Tongue (tissue), 2 donors: ENCODE measurements around the gene ZNF609. TPM values are rescaled to one million over a fixed set of nuclear protein-coding genes. Genes with fewer than 3 reads are reported as not detected.

Source experiments
- DNase-seq: peaks from one replicate; pipeline ENCODE4 v3.0.0-alpha.2; 2015
- total RNA-seq: library from RNA; depleted of rRNA; stranded (reverse); fragments of >200 nt; gene quantifications from one replicate; pipeline ENCODE4 v1.2.3, GENCODE V29; 2014

ZNF609 gene, protein sequence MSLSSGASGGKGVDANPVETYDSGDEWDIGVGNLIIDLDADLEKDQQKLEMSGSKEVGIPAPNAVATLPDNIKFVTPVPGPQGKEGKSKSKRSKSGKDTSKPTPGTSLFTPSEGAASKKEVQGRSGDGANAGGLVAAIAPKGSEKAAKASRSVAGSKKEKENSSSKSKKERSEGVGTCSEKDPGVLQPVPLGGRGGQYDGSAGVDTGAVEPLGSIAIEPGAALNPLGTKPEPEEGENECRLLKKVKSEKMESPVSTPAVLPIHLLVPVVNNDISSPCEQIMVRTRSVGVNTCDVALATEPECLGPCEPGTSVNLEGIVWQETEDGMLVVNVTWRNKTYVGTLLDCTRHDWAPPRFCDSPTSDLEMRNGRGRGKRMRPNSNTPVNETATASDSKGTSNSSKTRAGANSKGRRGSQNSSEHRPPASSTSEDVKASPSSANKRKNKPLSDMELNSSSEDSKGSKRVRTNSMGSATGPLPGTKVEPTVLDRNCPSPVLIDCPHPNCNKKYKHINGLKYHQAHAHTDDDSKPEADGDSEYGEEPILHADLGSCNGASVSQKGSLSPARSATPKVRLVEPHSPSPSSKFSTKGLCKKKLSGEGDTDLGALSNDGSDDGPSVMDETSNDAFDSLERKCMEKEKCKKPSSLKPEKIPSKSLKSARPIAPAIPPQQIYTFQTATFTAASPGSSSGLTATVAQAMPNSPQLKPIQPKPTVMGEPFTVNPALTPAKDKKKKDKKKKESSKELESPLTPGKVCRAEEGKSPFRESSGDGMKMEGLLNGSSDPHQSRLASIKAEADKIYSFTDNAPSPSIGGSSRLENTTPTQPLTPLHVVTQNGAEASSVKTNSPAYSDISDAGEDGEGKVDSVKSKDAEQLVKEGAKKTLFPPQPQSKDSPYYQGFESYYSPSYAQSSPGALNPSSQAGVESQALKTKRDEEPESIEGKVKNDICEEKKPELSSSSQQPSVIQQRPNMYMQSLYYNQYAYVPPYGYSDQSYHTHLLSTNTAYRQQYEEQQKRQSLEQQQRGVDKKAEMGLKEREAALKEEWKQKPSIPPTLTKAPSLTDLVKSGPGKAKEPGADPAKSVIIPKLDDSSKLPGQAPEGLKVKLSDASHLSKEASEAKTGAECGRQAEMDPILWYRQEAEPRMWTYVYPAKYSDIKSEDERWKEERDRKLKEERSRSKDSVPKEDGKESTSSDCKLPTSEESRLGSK (N-terminal part only)
- 19.6 TPM for total RNA-seq

GRCh38 chr15:64460206-64460723 is at the start of gene ZNF609:
TSS of gene ZNF609 (plus strand) at chr15:64460578. CDS start at chr15:64499420, 38,842 bp downstream.
- peak; percentile 98 for DNase-seq

DNA sequence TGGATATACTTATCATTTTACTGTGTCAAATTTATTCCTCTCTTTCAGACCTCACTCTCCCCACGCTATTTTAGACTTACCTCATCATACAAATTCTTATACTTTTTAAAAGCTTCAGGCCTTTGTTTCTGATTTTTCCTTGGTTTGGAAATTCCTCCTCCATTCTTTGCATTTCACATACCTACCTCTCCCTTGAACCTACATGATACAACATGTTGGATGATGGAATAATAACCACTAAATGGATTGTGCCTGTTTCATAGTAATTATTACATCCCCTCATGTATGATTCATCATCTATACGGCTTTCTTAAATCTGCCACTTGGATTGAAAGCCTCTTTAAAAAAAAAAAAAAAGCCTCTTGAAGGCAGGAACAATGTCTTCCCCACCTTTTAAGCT is 48.2 kb upstream of the ZNF609 start:
- no peak for DNase-seq

DNA sequence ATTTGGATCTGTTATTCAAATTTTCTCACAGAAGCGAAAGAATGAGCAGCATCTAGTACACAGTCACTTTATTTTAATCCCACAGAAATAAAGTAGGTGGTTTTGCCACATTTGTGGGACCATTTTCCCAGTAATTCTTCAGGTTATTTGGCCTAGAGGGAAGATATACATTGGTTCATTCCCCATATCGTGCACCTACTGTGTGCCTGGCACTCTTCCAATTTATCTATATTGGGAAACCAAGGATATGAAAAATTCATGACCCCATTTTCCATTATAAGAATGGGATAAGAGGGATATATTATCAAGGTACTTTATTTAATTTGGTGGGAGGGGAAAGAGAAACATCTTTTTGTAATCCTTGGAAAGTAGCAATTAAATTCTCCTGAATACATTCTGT is 37.7 kb upstream of the ZNF609 start:
- no peak for DNase-seq

DNA sequence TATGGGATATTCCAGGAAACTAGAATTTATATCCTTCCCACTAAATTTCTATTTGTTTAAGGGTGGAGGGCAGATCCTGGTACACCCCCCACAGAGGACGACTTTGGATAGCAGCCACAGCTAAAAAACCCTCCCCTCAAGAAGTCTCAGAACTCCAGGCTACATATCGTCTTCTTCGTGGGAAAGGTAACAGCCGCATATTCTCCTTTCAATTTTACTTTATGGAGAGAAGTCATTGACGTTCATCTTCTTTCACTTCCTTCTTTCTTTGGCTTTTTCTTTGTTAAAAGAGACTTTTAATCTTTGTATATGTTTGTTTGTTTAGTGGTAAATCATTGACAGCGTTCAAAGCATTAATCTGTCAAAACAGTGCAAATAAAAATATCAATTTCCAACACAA is 36.4 kb upstream of the ZNF609 start:
- DNase-seq: no peak

GRCh38 chr15:64425221-64425620 is 35.2 kb upstream of the ZNF609 start:
- no peak for DNase-seq

GRCh38 chr15:64426845-64427465 is 33.4 kb upstream of the ZNF609 start:
- peak; percentile 63 for DNase-seq

- no peak for DNase-seq
Measured at GRCh38 chr15:64429448-64429847, 30.9 kb upstream of the ZNF609 start.

- DNase-seq: peak; percentile 73
Measured at GRCh38 chr15:64430000-64430735, 30.2 kb upstream of the ZNF609 start.

- DNase-seq: no peak
Measured at GRCh38 chr15:64437982-64438381, 22.4 kb upstream of the ZNF609 start.

DNA sequence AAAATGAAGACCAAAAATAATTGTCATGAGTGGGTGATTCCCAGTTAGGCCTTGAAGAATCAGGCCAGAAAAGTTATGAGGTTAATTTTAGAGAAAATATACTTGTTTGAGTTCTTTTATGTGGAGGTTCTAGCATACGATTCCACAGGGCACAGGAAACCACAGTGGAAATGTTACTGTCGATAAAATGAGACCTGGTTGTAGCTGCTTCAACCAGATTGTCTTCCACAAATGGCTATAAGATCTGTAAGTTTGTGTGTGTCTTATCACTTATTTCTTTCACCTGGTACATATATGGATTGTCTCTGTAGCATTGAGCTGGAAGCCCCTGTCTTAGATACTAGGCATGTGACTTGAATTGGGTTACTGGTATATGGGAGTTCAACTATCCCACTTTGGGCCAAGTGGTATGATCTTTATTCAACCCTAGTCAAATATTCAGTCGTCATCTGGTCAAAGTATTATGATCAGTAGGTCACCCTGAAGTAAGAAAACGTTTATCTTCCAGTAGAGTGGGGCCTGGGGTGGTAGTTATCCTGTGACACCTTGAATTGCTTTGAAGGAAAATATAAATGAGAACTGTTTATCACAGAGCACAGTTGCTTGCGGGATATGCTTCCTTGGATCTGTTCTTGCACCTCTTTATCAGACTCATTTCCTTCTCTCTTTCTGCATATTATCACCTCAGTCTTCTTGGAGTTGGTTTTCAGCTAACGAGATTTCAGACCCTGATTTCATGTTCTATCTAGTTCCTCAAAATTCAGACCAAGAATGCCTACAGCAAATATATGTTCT is 21.5 kb upstream of the ZNF609 start:
- no peak for DNase-seq

DNA sequence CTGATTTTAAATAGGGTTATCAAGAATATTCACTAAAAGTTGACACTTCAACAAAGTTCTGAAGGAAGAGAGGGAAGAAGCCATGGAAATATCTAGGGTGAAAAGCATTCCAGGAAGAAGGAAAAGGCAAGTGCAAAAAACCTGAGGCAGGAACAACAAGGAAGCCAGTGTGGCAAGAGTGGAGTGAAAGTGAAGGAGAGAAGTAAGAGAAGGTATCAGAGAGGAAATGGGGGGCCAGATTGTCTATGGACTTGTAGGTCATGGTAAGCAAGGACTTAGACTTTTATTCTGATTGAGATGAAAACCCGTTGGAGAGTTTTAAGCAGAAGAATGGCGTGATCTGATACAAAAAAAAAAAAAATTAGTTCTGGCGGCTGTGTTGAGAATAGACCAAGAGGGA is 18.5 kb upstream of the ZNF609 start:
- no peak for DNase-seq

- DNase-seq: no peak
Measured at GRCh38 chr15:64443016-64443415, 17.4 kb upstream of the ZNF609 start.

DNA sequence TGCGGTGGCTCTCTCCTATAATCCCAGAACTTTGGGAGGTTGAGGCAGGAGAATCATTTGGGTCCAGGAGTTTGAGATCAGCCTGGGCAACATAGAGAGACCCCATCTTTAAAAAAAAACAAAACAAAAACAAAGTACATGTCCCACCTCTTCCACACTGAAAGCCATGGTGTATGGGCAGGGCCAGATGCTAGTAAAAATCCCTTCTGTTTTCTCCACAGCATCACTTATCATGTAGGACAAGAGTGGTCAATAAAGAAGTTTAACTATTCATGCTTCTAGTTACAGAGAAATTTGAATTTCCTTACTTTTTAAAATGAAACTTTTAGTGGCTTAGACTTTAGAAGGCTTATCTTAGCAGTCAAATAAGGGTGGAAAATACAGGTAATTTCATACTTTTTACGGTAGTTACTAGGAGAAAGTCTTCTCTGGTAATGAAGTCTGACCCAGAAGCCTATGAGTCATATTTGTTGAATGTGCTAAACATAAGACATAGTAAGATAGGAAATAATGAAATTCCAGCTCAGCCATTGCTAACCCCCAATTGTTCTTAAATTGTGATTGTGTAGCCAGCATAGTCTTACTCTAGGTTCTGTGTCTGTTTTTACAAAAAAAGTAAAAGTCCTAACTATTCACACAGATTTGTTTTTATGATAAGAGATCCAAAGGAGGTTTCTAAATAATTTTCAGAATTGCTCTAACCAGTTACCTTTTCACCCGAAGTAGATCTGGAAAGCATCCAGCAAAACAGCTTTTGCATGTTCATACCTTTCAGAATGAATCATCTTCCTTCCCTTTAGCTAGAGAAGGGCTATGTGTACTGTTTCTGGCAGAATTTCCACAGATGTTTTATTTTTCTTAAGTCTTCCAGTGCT is 16.4 kb upstream of the ZNF609 start:
- peak; percentile 37 for DNase-seq

GRCh38 chr15:64444836-64445235 is 15.5 kb upstream of the ZNF609 start:
- DNase-seq: no peak

- DNase-seq: no peak
Measured at GRCh38 chr15:64447536-64448315, 12.7 kb upstream of the ZNF609 start.

- peak; percentile 35 for DNase-seq
Measured at GRCh38 chr15:64452988-64453688, 7.2 kb upstream of the ZNF609 start.

DNA sequence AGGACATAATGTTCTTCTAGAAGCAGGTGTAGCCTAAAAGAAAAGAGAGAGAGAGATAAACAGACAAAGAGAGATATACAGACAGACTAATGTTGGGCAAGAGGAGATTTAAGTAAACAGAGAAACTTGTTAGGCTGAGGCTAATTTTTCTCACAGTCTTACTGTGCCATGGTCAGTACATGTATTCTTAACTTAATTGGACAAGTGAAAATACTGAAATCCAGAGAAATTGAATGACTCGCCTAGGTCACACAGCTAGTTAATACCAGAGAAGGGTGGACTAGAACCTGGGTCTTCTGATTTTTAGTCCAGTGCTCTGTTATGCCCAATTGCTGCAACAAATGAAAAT is 6.7 kb upstream of the ZNF609 start:
- DNase-seq: no peak

DNA sequence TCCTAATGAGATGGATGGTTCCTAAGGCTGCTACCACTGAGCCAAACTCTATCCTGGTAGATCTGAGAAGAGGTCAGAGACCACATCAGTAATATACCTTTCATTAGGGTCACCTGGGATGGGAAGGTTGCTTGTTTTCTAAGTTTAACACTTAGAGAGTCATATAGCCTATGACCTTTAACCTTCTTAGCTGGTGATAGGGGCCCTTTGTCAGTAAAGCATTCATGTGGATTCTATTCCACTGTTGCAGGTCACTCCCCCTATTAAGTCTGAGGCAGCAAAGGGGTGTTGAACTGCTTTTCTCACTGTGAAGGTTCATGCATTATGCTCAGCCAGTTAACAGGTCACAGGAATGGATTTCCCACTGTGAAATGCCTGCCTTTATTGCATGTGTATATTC is 6.1 kb upstream of the ZNF609 start:
- DNase-seq: no peak
